Gastrocnemius medialis (tissue), 4 donors: ENCODE measurements around the gene SETD5. TPM values are rescaled to one million over a fixed set of nuclear protein-coding genes. Genes with fewer than 3 reads are reported as not detected.
A peak's percentile ranks its signal among the peaks of the same experiment; 100 is the strongest.

Experiments
- ATAC-seq, 2 donors: fragments of 150-250 bp; one replicate each; pipeline ENCODE4 v1.9.1; 2016
- DNase-seq, 2 donors: peaks; one replicate each; pipeline ENCODE4 v3.0.0-alpha.2; 2019
- H3K27ac ChIP-seq, 4 donors: fragments of 200-600 bp; sonication (generic); 1 replicate in 1 of 4; 2 replicates in 3 of 4; pipeline ENCODE4 v1.5.1; 2016 to 2018; ENCODE audit warnings: mild to moderate bottlenecking in 2 of 4, moderate library complexity in 1 of 4
- H3K27me3 ChIP-seq, 3 donors: fragments of 200-600 bp; sonication (generic) in 2 of 3; 1 replicate in 1 of 3; 2 replicates in 2 of 3; pipeline versions ENCODE4 v1.5.1 to v1.6.0; 2016 to 2019; ENCODE audit warnings: mild to moderate bottlenecking in 1 of 3, moderate library complexity in 1 of 3
- H3K36me3 ChIP-seq, 2 donors: fragments of 200-600 bp; sonication (generic) in 1 of 2; one replicate each; pipeline ENCODE4 v1.5.1; 2017 to 2018
- H3K4me1 ChIP-seq, 2 donors: fragments of 200-600 bp; sonication (generic) in 1 of 2; one replicate each; pipeline ENCODE4 v1.5.1; 2016 to 2017; ENCODE audit warnings: mild to moderate bottlenecking in 2 of 2
- H3K4me3 ChIP-seq, 4 donors: fragments of 200-600 bp; sonication (generic) in 3 of 4; 1 replicate in 1 of 4; 2 replicates in 3 of 4; pipeline ENCODE4 v1.5.1; 2016 to 2019; ENCODE audit warnings: mild to moderate bottlenecking in 2 of 4
- H3K9me3 ChIP-seq, 3 donors: fragments of 200-600 bp; sonication (generic) in 2 of 3; 1 replicate in 1 of 3; 2 replicates in 2 of 3; pipeline ENCODE4 v1.5.1; 2016 to 2019
- CTCF ChIP-seq, 5 experiments: fragments of 450-650 bp in 3 of 5; fragments of 200-600 bp in 2 of 5; sonication (generic) in 2 of 5; IDR thresholded peaks in 4 of 5; conservative IDR thresholded peaks in 1 of 5; 1 replicate in 4 of 5; 2 replicates in 1 of 5; pipeline ENCODE4 v1.5.1; 2016 to 2019; ENCODE audit warnings: antibody characterized with exemption in 5 of 5, mild to moderate bottlenecking in 3 of 5, moderate library complexity in 3 of 5
- POLR2A ChIP-seq, 2 donors: fragments of 450-650 bp; IDR thresholded peaks; one replicate each; pipeline ENCODE4 v1.6.1; 2017; ENCODE audit warnings: antibody characterized with exemption in 2 of 2, mild to moderate bottlenecking in 2 of 2, moderate library complexity in 2 of 2
- in situ Hi-C, 4 donors: fragments of 200-750 bp; cut with MboI; loops; one replicate each; pipeline versions ENCODE4 v1.15.0 to v1.8.0; 2017; ENCODE audit warnings: low sequenced_read_pairs in 4 of 4
- intact Hi-C: fragments of 100-400 bp; cut with DNase I; formaldehyde crosslinking; loops from one replicate; pipeline ENCODE4 v1.15.1; 2023; ENCODE audit warnings: low total_unique reads
- total RNA-seq, 4 donors: library from RNA; depleted of rRNA; stranded (reverse); fragments of >200 nt; gene quantifications; one replicate each; pipeline versions ENCODE4 v1.1.0 to v1.2.3, GENCODE V29; 2016

The SETD5 gene
- total RNA-seq, 4 donors from 2014 or later = 28.9 to 43.3 (median 41.0) TPM

DNA sequence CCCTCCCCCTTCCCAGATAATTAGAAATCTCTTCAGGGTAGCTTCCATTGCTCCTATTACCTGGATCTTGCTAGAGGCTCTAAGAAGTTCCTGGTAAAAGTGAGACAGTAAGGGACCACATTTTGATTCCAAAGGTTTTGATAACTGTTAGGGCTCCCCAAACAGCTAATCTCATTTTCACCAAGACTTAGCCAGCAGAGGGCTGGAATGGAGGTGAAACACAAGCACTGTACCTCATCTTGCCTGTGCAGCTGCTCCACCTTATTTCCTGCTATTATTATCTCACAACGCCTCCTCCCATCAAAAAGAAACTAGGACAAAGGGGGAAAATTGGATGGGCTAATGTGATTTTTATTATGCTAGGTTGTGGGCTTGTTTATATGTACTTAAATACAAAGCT is 7.3 kb downstream of the SETD5 start:
- peaks cover 96 to 98% of the 10 kb centered on the region in 2 donors for H3K4me1 ChIP-seq
- in situ Hi-C loops = no loop called here
- peak overlapping the region in 2 of 4 donors; percentile 14 to 27 for H3K4me3 ChIP-seq

DNA sequence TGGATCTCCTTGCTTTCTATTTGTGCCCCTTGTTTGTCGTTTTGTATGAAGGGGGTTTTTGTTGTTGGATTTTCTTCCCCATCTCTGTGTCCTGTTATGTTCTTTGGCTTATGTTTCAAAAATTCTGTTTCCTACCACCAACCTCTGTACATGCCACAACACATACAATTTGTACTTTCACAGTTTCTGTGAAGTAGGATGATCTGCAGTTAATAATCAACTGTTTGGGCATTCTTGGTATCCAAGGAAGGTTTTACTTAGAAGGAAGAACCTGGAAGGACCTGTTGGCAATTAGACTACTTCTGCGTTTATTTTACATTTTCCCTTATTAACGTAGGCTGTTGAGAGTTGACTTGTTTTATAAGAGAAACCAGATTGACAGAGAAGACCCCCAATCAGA is 8.3 kb downstream of the SETD5 start:
- Histone ChIP-seq H3K4me1 (peaks cover 97 to 99% of the 10 kb centered on the region in 2 donors), H3K27ac (peak overlapping the region; percentile 74 to 100 (median 99)), H3K4me3 (no peak overlapping the region), H3K27me3 (no peaks in the 10 kb centered on the region), H3K9me3 (no peaks in the 10 kb centered on the region), H3K36me3 (no peaks in the 10 kb centered on the region)
- DNase-seq (no peak), ATAC-seq (no peak)
- no peak for TF ChIP-seq CTCF (IDR thresholded peaks at IDR 0.05 in 4 of 5, conservative IDR thresholded peaks at IDR 0.05 in 1 of 5)
- TF ChIP-seq POLR2A (IDR thresholded peaks at IDR 0.05) = no peak
- in situ Hi-C loops = no loop called here
- intact Hi-C loops = no loop called here

More for the DNA sequence above, 7.3 kb downstream of the SETD5 start:
- Histone ChIP-seq H3K9me3 (no peaks in the 10 kb centered on the region), H3K27ac (peak overlapping the region; percentile 74 to 100 (median 99)), H3K27me3 (no peaks in the 10 kb centered on the region), H3K36me3 (no peaks in the 10 kb centered on the region)
- ATAC-seq = peak in 1 of 2 donors; percentile 28
- DNase-seq = no peak
- intact Hi-C loops = no loop called here
- no peak for TF ChIP-seq POLR2A (IDR thresholded peaks at IDR 0.05)
- no peak for TF ChIP-seq CTCF (IDR thresholded peaks at IDR 0.05 in 4 of 5, conservative IDR thresholded peaks at IDR 0.05 in 1 of 5)

DNA sequence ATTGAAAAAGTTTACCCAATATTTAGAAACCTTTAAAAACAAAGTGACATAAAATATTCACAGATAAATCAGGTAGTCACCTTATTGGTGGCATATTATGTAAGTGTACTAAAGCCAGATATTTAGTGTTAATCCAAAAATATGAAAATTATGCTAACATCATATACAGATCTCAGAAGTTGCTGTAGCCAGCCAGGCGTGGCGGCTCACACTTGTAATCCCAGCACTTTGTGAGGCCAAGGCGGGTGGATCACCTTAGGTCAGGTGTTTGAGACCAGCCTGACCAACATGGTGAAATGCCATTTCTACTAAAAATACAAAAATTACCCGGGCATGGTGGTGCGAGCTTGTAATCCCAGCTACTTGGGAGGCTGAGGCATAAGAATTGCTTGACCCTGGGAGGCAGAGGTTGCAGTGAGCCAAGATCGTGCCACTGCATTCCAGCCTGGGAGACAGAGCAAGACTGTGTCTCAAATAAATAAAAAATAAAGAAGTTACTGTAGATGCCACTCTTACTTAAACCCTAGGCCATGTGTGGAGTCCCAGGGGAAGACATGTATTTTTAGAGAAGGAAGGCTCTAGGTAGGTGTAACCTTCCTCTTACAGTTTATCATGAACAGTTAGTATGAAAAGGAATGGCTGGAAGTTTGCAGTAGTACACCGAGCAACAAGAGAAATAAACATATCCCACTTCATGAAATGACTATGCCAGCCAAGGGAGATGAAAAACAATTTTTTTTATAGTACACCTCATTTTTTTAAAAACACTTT is 9.6 kb downstream of the SETD5 start:
- intact Hi-C loops = no loop called here
- Histone ChIP-seq H3K4me1 (peaks cover 96 to 97% of the 10 kb centered on the region in 2 donors), H3K27ac (peak overlapping the region in 2 of 4 donors; percentile 27 to 28), H3K4me3 (no peak overlapping the region), H3K27me3 (no peaks in the 10 kb centered on the region), H3K9me3 (no peaks in the 10 kb centered on the region), H3K36me3 (no peaks in the 10 kb centered on the region)
- no peak for ATAC-seq
- no peak for DNase-seq
- TF ChIP-seq POLR2A (IDR thresholded peaks at IDR 0.05) (no peak), CTCF (IDR thresholded peaks at IDR 0.05 in 4 of 5, conservative IDR thresholded peaks at IDR 0.05 in 1 of 5) (no peak)
- in situ Hi-C loops = no loop called here

GRCh38 chr3:9408061-9408460 is 10.6 kb downstream of the SETD5 start:
- no peak for TF ChIP-seq POLR2A (IDR thresholded peaks at IDR 0.05)
- no peak for TF ChIP-seq CTCF (IDR thresholded peaks at IDR 0.05 in 4 of 5, conservative IDR thresholded peaks at IDR 0.05 in 1 of 5)
- no peak overlapping the region for H3K27ac ChIP-seq
- in situ Hi-C loops (no loop called here), intact Hi-C loops (no loop called here)
- H3K4me3 ChIP-seq = no peak overlapping the region
- H3K4me1 ChIP-seq = peaks cover 96 to 97% of the 10 kb centered on the region in 2 donors
- H3K27me3 ChIP-seq = no peaks in the 10 kb centered on the region
- no peak for ATAC-seq
- no peaks in the 10 kb centered on the region for H3K9me3 ChIP-seq
- DNase-seq = no peak
- no peaks in the 10 kb centered on the region for H3K36me3 ChIP-seq
